Stimulated activated CD8-positive, alpha-beta memory T cell treated with anti-CD3 and anti-CD28 coated beads, Interleukin-4, amount 100 ng/mL, for 4 hours (primary cell): ENCODE results near the gene RPL27A.

Experiments used
- DNase-seq, 2 donors: peaks; one replicate each; pipeline ENCODE4 v3.0.0-alpha.2; 2020; ENCODE audit warnings: low read depth in 2 of 2, low spot score in 1 of 2

Gene RPL27A

DNA sequence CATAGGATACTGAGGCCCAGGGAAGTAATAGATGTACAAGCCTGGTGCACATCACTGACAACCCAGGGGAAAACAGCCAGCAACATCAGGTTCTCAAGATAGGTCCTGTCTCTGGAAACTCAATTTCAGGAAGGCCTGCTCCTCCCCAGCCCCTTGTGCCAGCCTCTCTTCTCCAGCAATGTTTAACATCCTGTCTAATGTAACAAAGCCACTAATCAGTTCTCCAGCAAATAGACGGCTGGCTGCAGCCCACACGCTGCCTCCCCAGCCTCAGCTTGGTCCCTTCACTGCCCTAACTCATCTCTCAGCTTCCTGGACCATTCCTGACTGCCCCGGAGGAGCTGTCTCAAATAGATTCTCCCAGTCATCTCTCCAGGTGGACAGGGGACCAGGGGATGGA lies 37.8 kb downstream of the RPL27A start:
- no peak for DNase-seq

DNA sequence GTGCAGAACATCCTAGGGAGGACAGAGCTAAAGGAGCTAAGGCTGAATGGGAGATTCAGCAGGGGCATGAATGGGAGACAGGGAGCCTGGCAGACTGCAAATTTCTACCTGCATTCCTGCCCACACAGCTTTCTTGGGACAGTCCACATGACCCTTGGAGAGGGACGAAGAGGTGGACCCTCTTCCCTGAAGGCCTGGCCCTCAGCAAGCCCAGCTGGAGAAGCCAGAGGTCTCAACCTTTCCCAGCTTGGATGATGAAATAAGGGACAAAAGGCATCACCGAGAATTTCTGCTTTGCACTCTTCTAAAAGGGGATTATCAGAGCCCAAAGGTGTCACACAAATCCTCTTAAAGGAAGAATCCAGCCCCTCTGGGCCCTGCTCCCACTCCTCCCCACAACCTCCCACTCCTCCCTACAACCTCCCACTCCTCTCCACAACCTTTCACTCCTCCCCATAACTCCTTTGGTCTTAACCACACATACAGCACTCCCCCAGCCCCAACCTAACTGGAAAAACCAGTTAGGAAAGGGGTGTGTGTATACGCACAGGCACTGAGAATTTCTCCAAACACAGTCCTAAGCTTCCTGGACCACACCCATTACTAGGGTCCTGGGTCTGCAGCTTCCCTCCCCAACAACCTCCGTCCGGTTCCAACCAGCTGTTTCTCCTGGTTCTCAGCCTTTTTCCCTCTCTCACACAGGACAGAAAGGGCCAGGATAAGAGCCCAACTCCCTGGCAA lies 38.4 kb downstream of the RPL27A start:
- DNase-seq = no peak

DNA sequence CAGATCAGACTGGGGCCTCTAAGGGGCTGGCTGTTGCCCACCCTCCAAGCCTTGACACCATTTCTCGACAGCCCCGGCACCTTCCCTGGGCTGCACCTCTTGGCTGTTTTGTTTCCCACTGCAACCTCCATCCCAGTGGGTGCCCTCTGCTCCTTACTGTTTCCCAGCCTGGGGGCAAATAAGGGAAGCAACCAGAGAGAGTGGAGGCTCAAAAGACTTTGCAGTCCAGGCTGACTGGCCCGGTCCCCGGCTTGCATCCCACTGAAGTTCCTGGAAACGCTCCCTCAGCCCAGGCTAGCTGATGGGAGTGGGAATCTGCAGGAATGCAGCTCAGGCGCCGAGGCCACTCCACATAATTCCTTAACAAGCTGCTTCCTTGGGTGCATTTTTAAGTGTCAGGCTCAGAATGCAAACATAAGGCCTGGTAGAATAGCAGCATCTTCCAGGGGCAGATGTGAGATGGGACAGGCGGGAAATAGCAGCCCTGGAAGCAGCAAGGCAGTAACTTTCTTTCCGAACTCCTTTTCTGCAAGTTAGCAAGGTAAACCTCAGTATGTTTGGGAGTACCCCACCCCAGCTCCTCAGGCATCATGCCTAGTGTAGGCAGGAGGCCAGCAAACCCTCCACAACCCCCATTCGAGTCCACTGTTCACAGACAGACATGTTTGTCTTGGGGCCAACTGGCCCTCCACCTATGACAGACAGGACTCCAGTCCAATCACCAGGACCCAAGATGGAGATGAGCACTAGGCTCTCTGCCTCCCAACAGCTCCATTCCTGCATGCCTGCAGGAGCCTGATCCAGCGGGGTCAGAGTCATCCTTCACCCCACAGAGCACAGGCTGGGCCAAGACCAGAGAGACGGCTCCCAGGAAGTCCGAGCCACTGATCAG lies 39.3 kb downstream of the RPL27A start:
- DNase-seq = no peak

DNA sequence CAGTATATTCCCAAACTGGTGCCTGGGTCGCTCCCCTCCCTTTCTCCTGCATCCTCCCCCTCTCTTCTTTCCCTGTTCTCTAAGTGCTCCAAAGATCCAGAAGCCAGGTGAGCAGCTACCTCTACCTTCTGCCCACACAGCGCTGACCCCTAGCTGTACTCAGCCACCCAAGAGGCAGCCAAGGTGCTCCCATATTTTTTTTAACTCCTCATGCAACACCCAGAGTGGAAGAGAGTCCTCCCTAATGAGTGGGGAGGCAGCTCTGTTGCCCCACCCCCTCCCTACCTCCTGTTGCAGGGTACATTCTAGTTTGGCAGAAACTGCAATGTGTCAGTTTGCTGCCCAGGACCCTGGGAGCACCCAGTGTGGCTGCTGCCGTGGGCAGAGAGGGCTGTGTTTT lies 40.2 kb downstream of the RPL27A start:
- DNase-seq = no peak

DNA sequence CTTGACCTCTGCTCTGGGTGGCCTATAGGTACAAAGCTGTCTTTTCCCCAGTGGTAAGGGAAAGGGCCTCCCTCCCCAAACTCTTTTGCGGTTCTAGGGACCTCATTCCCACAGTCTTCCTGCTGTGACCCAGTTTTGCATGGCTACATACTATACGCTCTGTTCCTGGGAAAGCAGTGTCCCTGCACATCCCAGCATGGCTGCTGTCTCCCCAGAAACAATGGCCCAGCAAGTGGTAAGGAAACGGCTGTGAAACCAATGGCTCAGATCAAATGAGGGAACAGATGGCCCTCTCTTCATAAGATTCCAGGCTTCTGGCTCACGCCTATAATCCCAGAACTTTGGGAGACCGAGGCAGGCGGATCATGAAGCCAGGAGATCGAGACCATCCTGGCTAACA lies 41.1 kb downstream of the RPL27A start:
- no peak for DNase-seq

DNA sequence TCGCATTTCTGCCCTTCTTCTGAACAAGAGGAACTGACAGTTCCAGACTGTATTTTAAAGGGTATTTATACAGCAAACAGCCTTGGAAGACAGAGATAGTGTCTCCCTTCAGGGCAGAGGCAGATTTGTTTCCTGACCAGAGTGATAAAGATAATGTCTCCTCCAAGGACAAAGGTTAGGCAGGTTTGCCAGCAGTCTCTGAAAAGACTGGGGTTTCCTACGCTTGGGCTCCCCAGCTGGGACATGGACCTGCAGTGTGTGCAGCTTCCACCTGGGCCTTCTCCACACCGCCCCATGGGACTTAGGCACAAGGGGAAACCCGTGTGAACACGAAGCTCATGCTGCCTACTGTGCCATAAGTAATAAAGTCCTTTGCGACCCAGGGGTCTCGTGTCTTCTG lies 42.1 kb downstream of the RPL27A start:
- no peak for DNase-seq

DNA sequence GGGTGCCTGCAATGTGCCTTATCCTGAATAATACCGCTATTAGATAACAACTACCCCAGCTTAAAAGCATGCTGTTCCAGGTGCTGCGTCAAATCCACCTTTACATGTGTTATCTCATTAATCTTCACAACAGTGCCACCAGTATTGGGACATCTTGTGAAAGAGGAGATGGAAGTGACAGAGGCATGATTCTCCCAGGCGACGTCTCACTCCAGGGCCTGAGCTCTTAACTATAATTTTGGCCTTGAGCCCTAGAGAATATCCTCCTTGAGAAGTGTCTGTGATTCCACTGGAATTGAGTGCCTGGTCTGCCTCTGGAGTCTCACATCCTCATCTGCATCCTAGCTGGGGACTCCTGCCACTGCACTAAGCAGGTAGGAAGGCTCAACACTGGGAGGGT lies 43.8 kb downstream of the RPL27A start:
- DNase-seq = no peak

DNA sequence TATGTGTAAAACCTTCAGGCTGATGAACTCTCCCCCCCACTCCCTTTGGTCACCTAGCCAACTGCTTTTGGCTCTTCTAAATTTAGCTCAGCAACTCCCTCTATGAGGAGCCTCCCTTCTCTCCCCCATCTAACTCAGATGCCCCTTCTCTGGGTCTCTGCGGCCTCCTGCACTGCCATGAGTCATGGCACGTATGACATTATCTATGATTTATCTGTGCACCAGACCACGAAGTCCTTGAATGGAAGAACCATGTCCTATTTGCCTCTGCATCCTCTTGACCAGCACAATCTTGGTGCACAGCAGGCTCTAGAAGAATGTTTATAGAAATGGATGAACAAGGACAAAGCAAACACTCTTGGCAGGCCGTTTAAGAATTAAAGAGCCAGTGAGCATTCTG lies 46.0 kb downstream of the RPL27A start:
- DNase-seq = no peak

DNA sequence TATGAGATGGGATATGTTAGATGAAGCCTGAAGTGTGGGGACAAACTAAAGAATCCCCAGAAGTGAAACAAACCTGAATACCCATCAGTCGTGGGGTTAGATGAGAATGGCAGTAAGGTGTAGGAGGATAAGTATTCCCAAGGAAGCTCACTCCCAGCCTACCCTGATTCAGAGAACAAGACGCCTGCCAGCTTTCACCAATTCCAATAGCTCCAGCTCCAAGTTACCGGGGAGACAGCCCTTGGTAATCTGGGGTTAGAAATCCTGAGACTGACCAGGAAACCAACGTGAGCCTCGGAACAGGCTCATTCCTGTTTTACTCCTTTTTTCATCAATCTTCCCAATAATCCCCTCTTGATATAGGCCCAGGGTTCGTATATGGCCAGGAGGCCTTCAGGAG lies 46.5 kb downstream of the RPL27A start:
- DNase-seq = no peak

DNA sequence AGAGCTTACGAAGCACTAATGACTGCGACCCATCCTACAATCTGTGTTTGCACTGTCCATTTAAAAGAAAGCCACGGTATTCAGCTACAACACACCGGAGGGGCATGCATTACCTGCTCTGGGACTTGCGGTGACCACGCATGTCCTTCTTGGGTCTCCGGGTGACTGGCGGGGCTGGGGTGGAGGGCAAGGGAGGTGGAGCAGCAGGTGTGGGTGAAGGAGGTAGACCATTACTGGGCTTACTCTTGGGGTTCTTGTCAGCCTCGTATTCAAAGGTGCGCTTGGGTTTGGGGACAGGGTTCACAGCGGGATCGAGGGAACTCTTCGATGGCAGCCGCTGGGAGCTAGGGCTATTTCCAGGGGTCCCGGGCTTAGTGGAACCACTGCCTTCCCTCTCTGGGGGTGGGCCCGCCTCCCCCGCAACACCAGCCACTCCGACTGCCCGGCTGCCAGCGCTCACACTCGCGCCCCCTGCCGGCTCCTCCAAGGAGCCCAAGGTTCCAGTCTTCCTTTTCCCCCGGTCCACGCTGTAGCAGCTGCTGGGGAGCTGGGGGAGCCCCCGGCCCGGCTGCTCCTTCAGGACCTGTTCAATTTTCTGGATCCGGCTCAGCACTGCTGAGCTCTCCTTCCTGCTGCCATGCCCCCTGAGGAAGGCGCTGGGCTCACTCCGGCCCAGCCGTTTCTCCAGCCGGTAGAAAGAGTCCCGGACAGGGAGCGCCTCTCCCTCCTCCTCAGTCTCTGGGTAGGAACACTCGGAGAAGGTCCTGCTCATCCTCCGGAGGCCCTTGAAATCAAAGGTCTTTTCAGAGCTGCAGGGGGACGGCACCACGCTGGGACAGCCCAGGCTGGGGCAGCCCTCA lies 47.5 kb downstream of the RPL27A start:
- no peak for DNase-seq

DNA sequence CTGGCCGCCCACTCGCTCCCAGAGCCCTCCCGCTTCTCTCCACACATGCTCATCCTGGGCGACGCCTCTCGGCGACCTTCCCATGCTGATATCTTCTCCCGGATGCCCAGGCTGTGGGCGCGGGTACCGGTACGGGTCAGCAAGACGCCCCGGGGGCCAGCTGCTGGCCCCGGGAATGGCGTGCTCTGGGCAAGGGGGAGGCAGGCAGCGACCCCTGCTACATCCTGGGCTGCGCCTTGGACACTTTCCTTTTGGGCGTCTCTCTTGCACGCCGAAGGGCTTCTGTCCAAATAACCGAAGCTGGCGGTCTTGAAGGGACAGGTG lies 48.1 kb downstream of the RPL27A start:
- no peak for DNase-seq

DNA sequence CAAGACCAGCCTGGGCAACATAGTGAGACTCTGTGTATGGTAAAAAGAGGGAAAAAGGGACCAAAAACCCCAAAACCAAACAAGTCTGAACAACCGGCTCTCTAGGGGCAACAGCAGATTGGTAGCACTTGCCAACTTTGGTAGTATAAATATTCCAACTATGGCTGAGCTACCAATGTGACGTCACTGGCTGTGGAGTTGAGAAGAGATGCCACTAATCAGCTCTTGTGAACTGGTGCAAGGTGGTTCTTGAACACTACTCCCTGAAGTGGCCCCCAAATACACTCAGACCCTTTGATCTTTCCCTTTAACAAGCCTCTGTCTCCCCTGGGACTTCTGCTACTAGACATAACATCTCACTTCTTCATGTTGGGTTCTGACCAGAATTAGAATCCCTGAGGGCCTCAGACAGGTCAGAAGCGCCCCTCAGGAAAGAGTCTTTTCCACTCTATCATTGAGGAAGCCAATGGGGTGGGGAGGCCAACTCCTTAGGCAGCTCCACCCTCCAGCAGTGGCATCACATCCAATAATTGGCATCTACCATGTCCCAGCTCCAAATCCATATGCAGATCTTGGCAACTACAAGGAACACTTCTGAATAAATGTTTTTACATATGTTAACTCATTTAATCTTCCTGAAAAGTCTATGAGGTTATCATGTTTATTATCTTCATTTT lies 49.2 kb downstream of the RPL27A start:
- DNase-seq = no peak

DNA sequence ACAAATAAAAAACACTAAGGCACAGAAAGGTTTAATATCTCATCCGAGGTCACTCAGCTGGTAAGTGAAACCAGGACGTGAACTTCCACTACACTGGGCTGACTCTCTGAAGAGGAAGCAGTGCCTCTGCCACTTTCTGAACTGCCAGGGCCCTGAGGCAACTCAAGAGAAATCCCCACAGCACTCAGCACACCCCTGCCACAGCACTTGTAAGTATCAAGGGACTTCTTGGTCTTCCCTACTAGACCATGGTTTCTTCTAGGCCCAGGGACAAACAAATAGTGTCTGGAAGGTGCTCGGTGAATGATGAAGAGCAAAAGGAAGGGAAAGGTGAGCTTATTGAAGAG lies 49.7 kb downstream of the RPL27A start:
- no peak for DNase-seq

DNA sequence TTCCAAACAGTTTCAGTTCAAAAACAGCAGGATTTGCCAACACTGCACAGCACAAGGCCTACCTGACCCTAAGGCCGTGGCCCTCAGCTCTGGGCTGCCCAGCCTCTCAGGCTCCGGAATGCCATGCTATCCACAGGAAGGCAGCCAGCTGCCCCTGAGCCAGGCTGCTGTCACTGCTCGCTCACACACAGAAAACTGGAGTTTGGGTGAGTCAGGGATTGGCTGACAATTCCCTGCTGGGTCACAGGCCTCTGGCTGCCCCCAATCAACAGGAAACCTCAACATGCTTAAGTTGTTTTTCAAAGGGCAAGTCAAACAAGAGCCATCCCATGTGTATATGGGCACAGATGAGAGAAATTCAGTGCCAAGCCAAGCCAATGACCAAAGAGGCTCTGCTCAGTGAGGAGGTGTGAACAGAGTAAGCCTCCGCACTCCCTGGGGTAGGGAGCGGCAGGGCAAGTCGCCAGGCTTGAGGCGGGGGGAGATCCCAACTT lies 50.2 kb downstream of the RPL27A start:
- no peak for DNase-seq

DNA sequence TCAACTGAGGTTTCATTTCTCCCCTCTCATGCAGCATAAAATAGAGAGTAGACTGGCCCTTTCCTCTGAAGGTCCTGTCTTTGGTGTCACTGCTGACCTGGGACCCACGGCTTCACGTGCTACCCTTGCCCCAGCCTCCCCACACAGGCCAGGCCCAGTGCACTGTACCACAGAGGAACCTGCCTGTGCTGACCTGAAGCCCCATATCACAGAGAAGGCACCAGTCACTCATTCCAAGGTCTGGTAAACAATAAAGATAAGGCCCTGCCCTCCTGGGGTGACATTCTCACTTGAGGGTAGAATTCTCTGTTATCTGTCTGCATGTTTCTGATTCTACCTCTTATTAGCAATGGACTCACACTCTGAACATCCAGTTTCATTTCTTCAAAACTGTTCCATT lies 51.3 kb downstream of the RPL27A start:
- DNase-seq = no peak

DNA sequence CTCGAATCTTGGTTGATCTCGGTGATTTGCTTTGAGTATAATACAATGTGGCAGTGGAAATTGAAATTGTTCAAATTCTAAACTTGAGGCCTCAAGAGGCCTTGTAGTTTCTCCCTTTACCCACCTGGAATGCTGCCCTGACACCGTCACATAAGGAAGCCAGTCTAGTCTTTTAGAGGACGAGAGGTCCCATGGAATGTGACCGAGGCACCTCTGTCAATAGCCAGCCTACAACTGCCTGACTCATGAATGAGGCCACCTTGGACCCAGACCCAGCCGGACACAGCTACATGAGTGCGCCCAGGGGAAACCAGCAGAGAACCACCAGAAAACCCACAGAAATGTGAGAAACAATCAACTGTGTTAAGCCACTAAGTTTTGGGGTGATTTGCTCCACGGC lies 52.5 kb downstream of the RPL27A start:
- no peak for DNase-seq

DNA sequence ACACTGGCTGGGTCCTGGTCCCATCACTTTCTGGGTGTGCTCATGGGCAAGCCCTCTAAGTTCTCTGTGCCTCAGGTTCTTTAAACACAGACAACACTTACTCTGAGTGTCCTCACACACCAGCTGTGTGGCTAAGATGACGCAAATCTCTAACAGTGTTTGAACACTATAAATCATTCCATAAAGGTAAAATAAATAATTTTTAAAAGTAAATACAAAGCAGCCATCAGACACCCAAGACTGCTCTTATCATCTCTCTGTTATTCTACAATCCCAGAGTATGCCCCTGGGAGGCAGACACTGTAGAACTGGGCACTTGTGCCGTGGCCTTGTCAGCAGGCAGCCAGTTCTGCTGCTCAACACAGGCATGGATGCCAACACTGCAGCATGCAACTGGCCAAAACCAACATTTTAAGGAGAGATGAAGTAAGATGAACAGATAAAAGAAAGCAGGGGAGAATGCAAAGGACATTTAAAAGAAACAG lies 56.8 kb downstream of the RPL27A start:
- DNase-seq = no peak
